Activated naive CD4-positive, alpha-beta T cell treated with anti-CD3 and anti-CD28 coated beads for 36 hours (primary cell): ENCODE measurements around the gene TWSG1. TPM values are rescaled to one million over a fixed set of nuclear protein-coding genes. Genes with fewer than 3 reads are reported as not detected.
"Not testable (repeated sequence)": the region's sequence is repeated elsewhere in the genome, so short reads cannot be mapped to it uniquely, and the experiment has no call there.

Experiments used
- CTCF ChIA-PET: fragments of 350-600 bp; sonication (Branson Sonifier 250); formaldehyde crosslinking; loops from one replicate; lab custom pipeline; 2021; ENCODE audit warnings: antibody characterized with exemption; lab: Charles Lee
- DNase-seq: peaks from one replicate; pipeline ENCODE4 v3.0.0-alpha.2; 2020
- H3K27ac Mint-ChIP-seq: one replicate; pipeline ENCODE4 v1.8.0; 2021; ENCODE audit warnings: mild to moderate bottlenecking, mixed read lengths
- H3K27me3 Mint-ChIP-seq: one replicate; pipeline ENCODE4 v1.8.0; 2021; ENCODE audit warnings: low read depth, mixed read lengths
- H3K36me3 Mint-ChIP-seq: one replicate; pipeline ENCODE4 v1.8.0; 2021; ENCODE audit warnings: low read depth, mixed read lengths
- H3K4me1 Mint-ChIP-seq: one replicate; pipeline ENCODE4 v1.8.0; 2021; ENCODE audit warnings: low read depth, mixed read lengths
- H3K4me3 Mint-ChIP-seq: one replicate; pipeline ENCODE4 v1.8.0; 2021; ENCODE audit warnings: mild to moderate bottlenecking, moderate library complexity, mixed read lengths
- H3K9me3 Mint-ChIP-seq: one replicate; pipeline ENCODE4 v1.8.0; 2021; ENCODE audit warnings: mixed read lengths
- intact Hi-C: fragments of 100-400 bp; cut with micrococcal nuclease; formaldehyde crosslinking; loops from one replicate; pipeline ENCODE4 v1.15.1; 2023
- total RNA-seq, 2 experiments: library from RNA; stranded (reverse); gene quantifications; one replicate each; pipeline ENCODE4 v1.2.3, GENCODE V29; 2021

Gene TWSG1
- total RNA-seq, 2 experiments from 2014 or later: 4.9 to 5.6 TPM

DNA sequence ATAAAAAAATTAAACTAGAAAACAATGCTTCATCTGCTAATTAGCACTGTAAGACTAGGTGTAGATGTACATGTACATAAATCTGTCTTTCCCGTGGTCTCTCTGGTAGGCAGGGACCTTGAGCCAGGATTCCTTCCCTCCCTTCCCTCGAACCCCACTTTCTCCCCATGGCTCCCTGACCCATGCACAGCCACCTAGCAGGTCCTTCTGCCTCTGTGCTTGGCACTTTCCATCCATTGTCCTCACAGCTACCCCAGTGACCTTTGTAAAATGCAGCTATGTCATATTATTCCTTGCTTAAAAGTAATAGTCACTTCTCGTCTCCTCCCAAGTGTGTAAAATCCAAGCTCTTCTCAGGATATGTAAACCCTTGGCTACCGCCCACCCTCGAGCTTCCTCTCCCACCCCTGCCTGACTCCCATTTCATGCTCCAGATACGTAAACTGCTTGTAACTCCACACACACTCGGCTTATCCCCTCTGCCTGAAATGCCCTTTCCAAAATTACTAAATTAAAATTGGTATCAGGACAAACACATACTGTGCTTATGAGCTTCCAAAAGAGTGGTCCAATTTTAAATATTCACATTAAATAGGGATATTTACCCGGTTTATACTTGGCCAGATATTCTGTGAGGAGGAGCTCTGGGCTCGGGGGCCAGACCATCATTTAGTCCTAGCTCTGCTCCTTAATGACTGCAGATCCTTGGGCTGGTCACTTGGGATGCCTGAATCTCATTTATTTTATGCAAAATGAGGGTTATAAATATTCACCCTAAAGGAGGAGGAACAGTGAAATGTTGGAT, 86.7 kb downstream of the TWSG1 start:
- Mint-ChIP-seq H3K4me1 (no peaks in the 10 kb centered on the region), H3K36me3 (no peaks in the 10 kb centered on the region), H3K4me3 (no peak overlapping the region), H3K27ac (no peak overlapping the region), H3K9me3 (no peaks in the 10 kb centered on the region), H3K27me3 (no peaks in the 10 kb centered on the region)
- no peak for DNase-seq
- CTCF ChIA-PET: interaction anchor here (0.6 kb wide), 1 partner anchor 107 kb away, joined by 5 read pairs; no protein-coding TSS in a partner anchor
- intact Hi-C loops: no loop called here

DNA sequence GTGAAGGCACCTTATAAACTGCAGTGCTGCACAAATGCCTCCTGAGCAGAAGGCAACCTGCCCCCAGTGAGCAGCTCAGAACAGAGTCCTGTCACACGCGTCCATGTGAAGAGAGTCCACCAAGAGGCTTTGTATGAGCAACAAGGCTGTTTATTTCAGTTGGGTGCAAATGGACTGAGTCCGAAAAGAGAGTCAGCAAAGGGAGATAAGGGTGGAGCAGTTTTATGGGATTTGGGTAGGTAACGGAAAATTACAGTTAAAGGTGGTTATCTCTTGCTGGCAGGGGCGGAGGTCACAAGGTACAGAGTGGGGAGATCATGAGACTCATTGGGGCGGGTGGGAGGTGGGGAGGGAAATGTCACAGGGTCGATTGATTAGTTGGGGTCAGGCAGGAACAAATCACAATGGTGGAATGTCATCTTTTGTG, 87.3 kb downstream of the TWSG1 start:
- Mint-ChIP-seq H3K9me3 (no peaks in the 10 kb centered on the region), H3K4me1 (no peaks in the 10 kb centered on the region), H3K27ac (no peak overlapping the region), H3K4me3 (no peak overlapping the region), H3K36me3 (no peaks in the 10 kb centered on the region), H3K27me3 (no peaks in the 10 kb centered on the region)
- DNase-seq: no peak
- intact Hi-C loops: no loop called here
- CTCF ChIA-PET: interaction anchor here (0.6 kb wide), 1 partner anchor 107 kb away, joined by 5 read pairs; no protein-coding TSS in a partner anchor

DNA sequence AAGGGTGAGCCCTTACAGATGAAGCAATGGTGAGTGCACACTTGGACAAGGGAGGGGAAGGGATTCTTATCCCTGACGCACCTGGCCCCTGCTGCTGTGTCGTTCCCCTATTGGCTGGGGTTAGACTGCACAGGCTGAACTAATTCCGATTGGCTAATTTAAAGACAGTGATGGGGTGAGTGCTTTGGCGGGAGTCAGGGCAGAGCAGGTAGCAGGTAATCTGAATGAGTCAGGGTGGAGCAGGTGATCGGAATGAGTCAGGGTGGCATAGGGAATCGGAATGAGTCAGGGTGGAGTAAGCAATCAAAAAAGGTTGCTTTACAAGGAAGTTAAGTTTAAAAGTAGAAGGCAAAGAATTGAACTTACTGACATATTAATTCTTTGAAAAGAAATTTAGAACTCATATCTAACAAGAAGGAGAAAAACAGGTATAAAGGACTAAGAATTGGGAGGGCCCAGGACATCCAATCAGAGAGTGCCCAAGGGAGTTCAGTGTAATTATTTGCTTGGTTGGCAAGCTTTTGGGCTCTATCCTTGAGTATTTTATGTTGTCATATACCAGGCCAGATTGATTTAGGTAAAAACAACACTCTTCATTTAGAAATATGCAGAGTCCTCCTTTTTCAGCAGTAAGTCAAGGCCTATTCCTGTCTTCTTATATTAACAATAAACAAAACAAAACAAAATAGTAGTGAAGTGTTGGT, 88.4 kb downstream of the TWSG1 start:
- no peak overlapping the region for H3K27ac Mint-ChIP-seq
- H3K27me3 Mint-ChIP-seq: no peaks in the 10 kb centered on the region
- H3K9me3 Mint-ChIP-seq: no peaks in the 10 kb centered on the region
- DNase-seq: no peak
- H3K4me1 Mint-ChIP-seq: no peaks in the 10 kb centered on the region
- no peak overlapping the region for H3K4me3 Mint-ChIP-seq
- no peaks in the 10 kb centered on the region for H3K36me3 Mint-ChIP-seq
- CTCF ChIA-PET: interaction anchor here (0.6 kb wide), 1 partner anchor 347 kb away, joined by 4 read pairs; no protein-coding TSS in a partner anchor
- intact Hi-C loops: no loop called here

DNA sequence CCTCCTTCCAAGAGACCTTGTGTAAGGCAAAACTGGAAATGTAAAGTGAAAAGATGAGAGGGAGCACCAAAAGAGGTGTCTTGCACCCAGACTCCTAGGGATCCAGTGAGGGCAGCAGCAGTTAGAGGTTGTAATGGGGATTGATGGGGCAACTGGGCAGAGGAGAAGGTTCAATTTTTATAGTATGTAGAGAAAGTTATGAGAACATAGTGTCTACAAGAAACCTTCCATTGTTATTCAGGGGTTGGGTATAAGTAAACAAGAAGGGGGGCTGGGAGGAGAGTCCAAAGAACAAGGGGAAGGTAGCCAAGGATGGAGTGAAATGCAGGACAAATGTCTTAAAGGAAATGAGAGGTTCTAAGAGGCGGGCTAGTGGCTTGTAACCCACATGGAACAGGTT, 89.1 kb downstream of the TWSG1 start:
- CTCF ChIA-PET: interaction anchor here (0.6 kb wide), 1 partner anchor 348 kb away, joined by 4 read pairs; no protein-coding TSS in a partner anchor
- H3K4me1 Mint-ChIP-seq, H3K9me3 Mint-ChIP-seq, intact Hi-C loops, H3K27me3 Mint-ChIP-seq, H3K36me3 Mint-ChIP-seq, H3K4me3 Mint-ChIP-seq, H3K27ac Mint-ChIP-seq, DNase-seq: not testable (repeated sequence)

DNA sequence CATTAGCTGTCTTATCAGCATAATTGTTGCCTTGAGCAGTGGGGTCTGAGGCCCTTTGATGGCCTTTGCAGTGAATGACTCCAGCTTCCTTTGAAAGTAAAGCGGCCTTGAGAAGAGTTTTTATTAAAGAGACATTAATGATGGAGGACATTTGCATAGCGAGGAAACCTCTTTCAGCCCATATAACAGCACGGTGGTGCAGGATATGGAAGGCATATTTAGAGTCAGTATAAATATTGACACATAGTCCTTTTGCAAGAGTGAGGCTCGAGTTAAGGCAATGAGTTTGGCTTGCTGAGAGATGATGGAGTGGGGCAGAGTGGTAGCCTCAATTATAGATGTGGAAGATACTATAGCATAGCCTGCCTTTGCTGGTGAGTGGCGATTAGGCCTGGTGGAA, 89.7 kb downstream of the TWSG1 start:
- H3K36me3 Mint-ChIP-seq, DNase-seq, H3K9me3 Mint-ChIP-seq, CTCF ChIA-PET, H3K4me1 Mint-ChIP-seq, intact Hi-C loops, H3K4me3 Mint-ChIP-seq, H3K27ac Mint-ChIP-seq, H3K27me3 Mint-ChIP-seq: not testable (repeated sequence)

DNA sequence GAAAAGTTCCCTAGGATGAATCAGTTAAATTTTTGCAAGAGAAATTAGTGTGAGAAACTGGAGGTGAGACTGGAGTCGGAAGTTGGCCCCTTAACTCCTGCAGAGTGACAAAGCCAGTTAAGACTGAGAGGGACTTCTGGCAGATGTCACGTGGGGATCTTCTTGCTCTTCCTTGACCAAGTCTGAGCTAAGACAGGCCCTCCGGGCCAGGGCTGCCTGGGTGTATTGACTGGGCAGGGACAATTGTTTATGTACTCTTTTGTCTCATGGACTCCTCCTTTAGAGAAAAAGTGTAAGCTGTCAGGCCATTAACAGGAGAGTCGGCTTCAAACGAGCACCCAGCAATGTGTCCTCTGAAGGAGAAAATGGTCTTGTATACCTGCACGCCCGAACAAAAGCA, 92.2 kb downstream of the TWSG1 start:
- H3K4me1 Mint-ChIP-seq: no peaks in the 10 kb centered on the region
- H3K4me3 Mint-ChIP-seq: no peak overlapping the region
- H3K9me3 Mint-ChIP-seq: no peaks in the 10 kb centered on the region
- intact Hi-C loops: no loop called here
- H3K27ac Mint-ChIP-seq: no peak overlapping the region
- peaks cover 5% of the 10 kb centered on the region for H3K27me3 Mint-ChIP-seq
- DNase-seq: no peak
- CTCF ChIA-PET: no interaction called here
- no peaks in the 10 kb centered on the region for H3K36me3 Mint-ChIP-seq

DNA sequence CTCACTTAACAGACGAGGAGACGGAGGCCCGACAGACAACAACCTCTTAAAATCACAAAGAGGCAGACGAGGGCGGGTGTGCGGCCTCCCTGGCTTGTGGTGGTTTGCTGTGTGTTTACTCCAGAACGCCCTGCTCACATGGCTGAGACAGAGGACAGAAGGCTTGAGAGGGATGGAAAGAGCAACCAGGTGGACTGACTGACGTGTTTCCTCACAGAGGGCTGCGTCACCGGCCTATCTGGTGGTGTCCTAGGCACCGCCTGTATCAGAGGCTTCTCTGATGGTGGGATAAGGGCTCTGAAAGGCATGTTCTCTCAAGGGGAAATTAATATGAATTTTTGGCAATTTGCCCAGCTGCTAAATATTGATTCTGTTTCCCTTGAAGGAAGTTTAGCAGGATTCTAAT, 93.7 kb downstream of the TWSG1 start:
- Mint-ChIP-seq H3K27me3 (peaks cover 7% of the 10 kb centered on the region), H3K4me1 (peaks cover 1% of the 10 kb centered on the region), H3K9me3 (no peaks in the 10 kb centered on the region), H3K4me3 (no peak overlapping the region), H3K36me3 (no peaks in the 10 kb centered on the region), H3K27ac (no peak overlapping the region)
- no peak for DNase-seq
- intact Hi-C loops: no loop called here
- CTCF ChIA-PET: interaction anchor here (0.6 kb wide), 1 partner anchor 100 kb away, joined by 7 read pairs; no protein-coding TSS in a partner anchor

DNA sequence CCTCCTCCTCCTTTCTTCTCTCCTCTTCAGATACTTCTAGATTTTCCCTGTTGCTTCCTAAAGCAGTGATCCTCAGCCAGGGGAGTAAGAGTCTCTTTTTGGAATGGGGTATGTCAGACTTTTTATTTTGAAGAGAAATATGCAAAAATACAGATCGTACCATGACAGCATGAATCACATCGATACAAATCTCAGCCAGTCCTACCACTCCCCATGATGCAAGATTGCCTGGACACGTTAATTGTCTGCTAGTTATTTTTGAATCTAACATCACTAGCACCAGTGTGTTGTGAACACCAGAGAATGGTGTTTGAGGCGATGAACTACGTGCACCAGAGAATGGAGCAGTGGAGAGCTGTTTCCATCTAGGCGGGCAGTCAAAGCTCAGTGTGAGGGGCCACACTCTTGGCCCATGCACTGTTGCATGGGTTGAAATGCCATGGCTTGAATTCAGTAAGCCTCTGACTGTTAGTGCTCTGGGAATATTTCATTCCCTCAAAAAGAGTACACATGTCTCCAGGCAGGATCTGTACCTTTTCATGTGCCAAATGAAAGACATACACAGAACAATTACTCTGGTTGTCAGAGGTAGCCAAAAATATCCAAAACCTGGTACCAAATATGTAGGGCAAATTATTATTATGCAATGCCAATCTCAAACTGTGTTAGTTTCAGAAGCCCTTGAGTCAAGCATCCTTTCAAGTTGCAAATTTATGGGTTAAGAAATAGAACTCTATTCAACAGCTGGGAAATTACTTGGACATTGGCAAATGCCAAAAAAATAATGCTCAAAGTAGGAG, 94.5 kb downstream of the TWSG1 start:
- Mint-ChIP-seq H3K4me3 (no peak overlapping the region), H3K27ac (no peak overlapping the region), H3K36me3 (no peaks in the 10 kb centered on the region), H3K9me3 (no peaks in the 10 kb centered on the region), H3K4me1 (peaks cover 6% of the 10 kb centered on the region), H3K27me3 (peaks cover 8% of the 10 kb centered on the region)
- intact Hi-C loops: no loop called here
- CTCF ChIA-PET: interaction anchor here (0.6 kb wide), 1 partner anchor 100 kb away, joined by 7 read pairs; no protein-coding TSS in a partner anchor
- no peak for DNase-seq

DNA sequence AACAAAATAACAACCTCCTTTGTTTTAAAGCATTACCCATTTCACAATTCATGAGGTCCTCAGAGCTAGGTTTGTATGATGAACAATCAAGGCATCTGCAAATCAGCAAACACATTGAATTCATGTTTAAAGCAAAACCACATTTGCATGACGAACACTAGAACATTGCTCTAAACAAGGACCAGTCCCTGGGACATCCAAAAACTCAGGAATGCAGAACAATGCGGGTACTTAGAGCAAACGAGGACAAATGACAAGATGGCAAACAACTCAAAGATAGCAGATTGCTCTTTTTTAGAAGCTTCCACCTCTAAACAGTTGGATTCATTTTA, 95.1 kb downstream of the TWSG1 start:
- CTCF ChIA-PET: no interaction called here
- H3K27ac Mint-ChIP-seq: no peak overlapping the region
- H3K9me3 Mint-ChIP-seq: no peaks in the 10 kb centered on the region
- H3K4me1 Mint-ChIP-seq: peaks cover 6% of the 10 kb centered on the region
- H3K36me3 Mint-ChIP-seq: no peaks in the 10 kb centered on the region
- peaks cover 8% of the 10 kb centered on the region for H3K27me3 Mint-ChIP-seq
- H3K4me3 Mint-ChIP-seq: no peak overlapping the region
- DNase-seq: no peak
- intact Hi-C loops: no loop called here

DNA sequence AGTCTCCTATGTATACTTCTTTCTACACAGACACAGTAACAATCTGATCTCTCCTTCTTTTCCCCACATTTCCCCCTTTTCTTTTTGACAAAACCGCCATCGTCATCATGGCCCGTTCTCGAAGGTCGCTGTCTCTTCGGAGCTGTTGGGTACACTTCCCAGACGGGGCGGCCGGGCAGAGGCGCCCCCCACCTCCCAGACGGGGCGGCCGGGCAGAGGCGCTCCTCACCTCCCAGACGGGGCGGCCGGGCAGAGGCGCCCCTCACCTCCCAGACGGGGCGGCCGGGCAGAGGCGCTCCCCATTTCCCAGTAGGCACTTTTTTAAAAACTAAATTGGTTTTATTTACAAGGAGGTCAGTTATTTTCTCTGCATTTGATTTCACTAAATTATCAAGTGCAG, 95.7 kb downstream of the TWSG1 start:
- H3K27me3 Mint-ChIP-seq, CTCF ChIA-PET, intact Hi-C loops, H3K36me3 Mint-ChIP-seq, H3K4me1 Mint-ChIP-seq, H3K9me3 Mint-ChIP-seq, H3K27ac Mint-ChIP-seq, H3K4me3 Mint-ChIP-seq, DNase-seq: not testable (repeated sequence)

DNA sequence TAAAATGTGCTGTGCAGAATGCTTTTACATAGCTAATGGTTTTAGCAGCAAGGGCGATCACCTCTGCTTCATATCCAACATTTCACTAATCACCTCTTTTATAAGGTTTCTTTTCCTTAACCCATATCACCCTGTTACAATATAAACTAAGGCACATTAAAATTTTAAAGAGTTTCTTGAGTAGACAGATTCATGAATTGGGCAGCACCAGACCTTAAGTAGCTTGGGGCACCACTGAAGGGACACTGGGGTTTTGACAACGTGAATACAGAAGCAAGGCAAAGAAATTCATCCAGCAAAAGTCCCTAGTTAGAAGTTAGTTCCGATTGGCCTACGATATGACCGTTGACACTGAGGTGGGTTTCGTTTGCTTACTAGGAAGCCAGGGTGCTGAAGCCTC, 96.7 kb downstream of the TWSG1 start:
- CTCF ChIA-PET: no interaction called here
- intact Hi-C loops: no loop called here
- no peak overlapping the region for H3K4me3 Mint-ChIP-seq
- H3K27me3 Mint-ChIP-seq: peaks cover 8% of the 10 kb centered on the region
- no peak overlapping the region for H3K27ac Mint-ChIP-seq
- no peaks in the 10 kb centered on the region for H3K36me3 Mint-ChIP-seq
- DNase-seq: no peak
- peaks cover 6% of the 10 kb centered on the region for H3K4me1 Mint-ChIP-seq
- no peaks in the 10 kb centered on the region for H3K9me3 Mint-ChIP-seq

DNA sequence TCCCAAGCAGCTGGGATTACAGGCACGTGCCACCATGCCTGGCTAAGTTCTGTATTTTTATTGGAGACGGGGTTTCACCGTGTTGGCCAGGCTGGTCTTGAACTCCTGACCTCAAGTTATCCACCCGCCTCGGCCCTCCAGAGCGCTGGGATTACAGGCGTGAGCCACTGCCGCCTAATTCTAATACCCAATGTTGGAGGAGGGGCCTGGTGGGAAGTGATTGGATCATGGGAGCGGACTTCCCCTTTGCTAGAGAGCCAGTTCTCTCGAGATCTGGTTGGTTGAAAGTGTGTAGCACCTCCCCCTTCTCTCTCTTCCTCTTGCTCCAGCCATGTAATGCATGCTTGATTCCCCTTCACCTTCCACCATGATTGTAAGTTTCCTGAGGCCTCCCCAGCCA, 98.5 kb downstream of the TWSG1 start:
- H3K9me3 Mint-ChIP-seq, H3K4me3 Mint-ChIP-seq, H3K36me3 Mint-ChIP-seq, intact Hi-C loops, H3K27ac Mint-ChIP-seq, DNase-seq, H3K4me1 Mint-ChIP-seq, H3K27me3 Mint-ChIP-seq: not testable (repeated sequence)
- CTCF ChIA-PET: interaction anchor here (1.0 kb wide), 1 partner anchor 82 kb away, joined by 3 read pairs; no protein-coding TSS in a partner anchor
